GM19463 (cell line): ENCODE results near the gene FTO.
"Not testable (repeated sequence)": the region's sequence is repeated elsewhere in the genome, so short reads cannot be mapped to it uniquely, and the experiment has no call there.

ENCODE experiments used
- ATAC-seq: cut with Tn5 transposase; IDR thresholded peaks from one replicate; pipeline ENCODE4 v1.9.1; 2021; ENCODE audit warnings: mild to moderate bottlenecking, moderate library complexity; ENCODE audit not compliant: unreplicated experiment

The FTO gene

GRCh38 chr16:53817812-53818550 is 114.0 kb downstream of the FTO start:
- no peak for ATAC-seq

- ATAC-seq = no peak
Measured at GRCh38 chr16:53821487-53821886, 117.5 kb downstream of the FTO start.

GRCh38 chr16:53821957-53822625 is 118.1 kb downstream of the FTO start:
- no peak for ATAC-seq

- ATAC-seq = no peak
Measured at GRCh38 chr16:53822936-53823529, 119.1 kb downstream of the FTO start.

- ATAC-seq = no peak
Measured at GRCh38 chr16:53826658-53827057, 122.7 kb downstream of the FTO start.

- ATAC-seq = no peak
Measured at GRCh38 chr16:53827741-53828140, 123.8 kb downstream of the FTO start.

GRCh38 chr16:53829186-53829747 is 125.3 kb downstream of the FTO start:
- ATAC-seq = no peak

GRCh38 chr16:53832896-53833544 is 129.1 kb downstream of the FTO start:
- ATAC-seq = no peak

- no peak for ATAC-seq
Measured at GRCh38 chr16:53836142-53836541, 132.2 kb downstream of the FTO start.

GRCh38 chr16:53836680-53837079 is 132.7 kb downstream of the FTO start:
- no peak for ATAC-seq

GRCh38 chr16:53837426-53837825 is 133.5 kb downstream of the FTO start:
- no peak for ATAC-seq

- ATAC-seq = no peak
Measured at GRCh38 chr16:53839150-53839549, 135.2 kb downstream of the FTO start.

GRCh38 chr16:53840456-53840855 is 136.5 kb downstream of the FTO start:
- ATAC-seq = peak; percentile 92

- ATAC-seq = no peak
Measured at GRCh38 chr16:53841884-53842283, 137.9 kb downstream of the FTO start.

- no peak for ATAC-seq
Measured at GRCh38 chr16:53843084-53843483, 139.1 kb downstream of the FTO start.

GRCh38 chr16:53844804-53845203 is 140.8 kb downstream of the FTO start:
- no peak for ATAC-seq

GRCh38 chr16:53846549-53846948 is 142.6 kb downstream of the FTO start:
- not testable (repeated sequence) for ATAC-seq

- no peak for ATAC-seq
Measured at GRCh38 chr16:53846971-53847370, 143.0 kb downstream of the FTO start.

GRCh38 chr16:53848277-53848942 is 144.5 kb downstream of the FTO start:
- ATAC-seq = no peak

- ATAC-seq = no peak
Measured at GRCh38 chr16:53848950-53849349, 145.0 kb downstream of the FTO start.

- ATAC-seq = no peak
Measured at GRCh38 chr16:53849585-53849984, 145.6 kb downstream of the FTO start.
